ENCODE data around the gene PRKACA.

The PRKACA gene

DNA sequence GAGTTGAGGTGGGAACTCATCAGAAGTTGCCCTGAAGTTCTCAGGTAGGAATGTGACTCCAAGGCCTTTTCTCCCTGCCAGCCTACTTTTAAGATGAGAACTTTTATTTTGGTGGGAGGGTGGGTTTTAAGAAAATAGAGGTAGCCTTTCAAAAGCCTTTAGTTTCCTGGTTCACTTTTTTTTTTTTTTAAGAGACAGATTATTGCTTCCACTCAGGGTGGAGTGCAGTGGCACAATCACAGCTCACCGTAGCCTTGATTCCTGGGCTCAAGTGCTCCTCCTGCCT, 34.9 kb downstream of the PRKACA start:
- ATAC-seq (no peak), DNase-seq (no peak)
- peak overlapping the region; percentile 93 for H3K4me3 Mint-ChIP-seq
- peaks cover 2% of the 10 kb centered on the region for H3K27me3 Mint-ChIP-seq
- peaks cover 2% of the 10 kb centered on the region for H3K36me3 Mint-ChIP-seq (ENCODE audit: low read depth)
- H3K4me1 Mint-ChIP-seq, result peaks cover 23% of the 10 kb centered on the region
- no peak overlapping the region for H3K27ac Mint-ChIP-seq
- H3K9me3 Mint-ChIP-seq, result no peaks in the 10 kb centered on the region

GRCh38 chr19:14081797-14082674, 35.5 kb downstream of the PRKACA start:
- H3K4me3 Mint-ChIP-seq, result peak overlapping the region; percentile 93
- DNase-seq (peak; percentile 39), ATAC-seq (peak; percentile 5)
- peaks cover 2% of the 10 kb centered on the region for H3K27me3 Mint-ChIP-seq
- H3K36me3 Mint-ChIP-seq (ENCODE audit: low read depth), result peaks cover 2% of the 10 kb centered on the region
- H3K27ac Mint-ChIP-seq, result peak overlapping the region; percentile 94
- H3K4me1 Mint-ChIP-seq, result peaks cover 23% of the 10 kb centered on the region
- no peaks in the 10 kb centered on the region for H3K9me3 Mint-ChIP-seq

- H3K36me3 Mint-ChIP-seq (ENCODE audit: low read depth), result peaks cover 2% of the 10 kb centered on the region
- ATAC-seq (peak; percentile 86), DNase-seq (peak; percentile 99)
- H3K4me3 Mint-ChIP-seq, result peak overlapping the region; percentile 93
- peaks cover 2% of the 10 kb centered on the region for H3K27me3 Mint-ChIP-seq
- H3K9me3 Mint-ChIP-seq, result no peaks in the 10 kb centered on the region
- peaks cover 25% of the 10 kb centered on the region for H3K4me1 Mint-ChIP-seq
- H3K27ac Mint-ChIP-seq, result peak overlapping the region; percentile 94
Measured at GRCh38 chr19:14080887-14081796, 36.4 kb downstream of the PRKACA start.

GRCh38 chr19:14078411-14078810, 39.2 kb downstream of the PRKACA start:
- no peak for ATAC-seq
- peaks cover 2% of the 10 kb centered on the region for H3K27me3 Mint-ChIP-seq
- H3K4me3 Mint-ChIP-seq, result no peak overlapping the region
- no peak overlapping the region for H3K27ac Mint-ChIP-seq
- peaks cover 2% of the 10 kb centered on the region for H3K36me3 Mint-ChIP-seq (ENCODE audit: low read depth)
- no peaks in the 10 kb centered on the region for H3K9me3 Mint-ChIP-seq
- peaks cover 42% of the 10 kb centered on the region for H3K4me1 Mint-ChIP-seq
- no peak for DNase-seq

- peak overlapping the region; percentile 32 for H3K27ac Mint-ChIP-seq
Measured at GRCh38 chr19:14073925-14074838, 43.4 kb downstream of the PRKACA start.

DNA sequence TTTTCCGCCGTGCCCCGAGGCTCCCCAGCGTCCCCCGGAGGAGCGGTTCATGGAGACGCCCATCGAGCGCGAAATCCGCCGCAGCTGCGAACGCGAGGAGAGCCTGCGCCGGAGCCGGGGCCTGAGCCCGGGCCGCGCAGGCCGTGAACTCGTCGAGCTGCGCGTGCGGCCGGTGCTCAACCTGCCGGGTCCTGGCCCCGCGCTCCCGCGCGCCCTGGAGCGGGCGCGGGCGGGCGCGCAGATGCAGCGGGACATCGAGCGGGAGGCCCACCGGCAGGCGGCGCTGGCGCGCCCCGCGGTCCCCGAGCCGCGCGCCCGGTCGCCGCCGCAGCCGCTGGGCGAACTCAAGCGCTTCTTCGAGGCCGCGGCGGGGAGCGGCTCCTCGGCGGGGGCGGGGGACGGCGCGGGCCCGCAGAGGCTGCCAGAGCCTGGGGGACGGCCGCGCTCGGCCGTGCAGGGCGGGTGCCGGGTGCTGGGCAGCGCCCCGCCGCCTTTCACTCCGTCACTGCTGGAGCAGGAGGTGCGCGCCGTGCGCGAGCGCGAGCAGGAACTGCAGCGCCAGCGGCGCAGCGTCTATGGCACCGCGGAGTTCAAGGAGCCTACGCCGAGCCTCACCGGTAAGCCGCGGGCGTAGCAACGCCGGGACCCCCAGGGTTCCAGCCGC, 44.2 kb downstream of the PRKACA start:
- Mint-ChIP-seq H3K36me3 (ENCODE audit: low read depth) (no peaks in the 10 kb centered on the region), H3K4me3 (peak overlapping the region; percentile 83), H3K27me3 (no peaks in the 10 kb centered on the region), H3K27ac (peak overlapping the region; percentile 32), H3K4me1 (peaks cover 22% of the 10 kb centered on the region), H3K9me3 (no peaks in the 10 kb centered on the region)
- peak; percentile 81 for DNase-seq
- peak; percentile 75 for ATAC-seq

More at GRCh38 chr19:14073925-14074838, 43.4 kb downstream of the PRKACA start:
- peak; percentile 42 for DNase-seq
- Mint-ChIP-seq H3K27me3 (no peaks in the 10 kb centered on the region), H3K4me1 (peaks cover 22% of the 10 kb centered on the region), H3K36me3 (ENCODE audit: low read depth) (no peaks in the 10 kb centered on the region), H3K4me3 (peak overlapping the region; percentile 83), H3K9me3 (no peaks in the 10 kb centered on the region)
- no peak for ATAC-seq

GRCh38 chr19:14072535-14073260, 44.9 kb downstream of the PRKACA start, which contains the start of gene MISP3:
Gene MISP3, plus strand, starts transcription at chr19:14072786. Its CDS starts 524 bp downstream, at chr19:14073310.
- ATAC-seq (peak; percentile 4), DNase-seq (peak; percentile 56)
- Mint-ChIP-seq H3K4me1 (peaks cover 22% of the 10 kb centered on the region), H3K27ac (no peak within 1 kb of the TSS), H3K36me3 (ENCODE audit: low read depth) (no peaks in the 10 kb centered on the region), H3K27me3 (no peaks in the 10 kb centered on the region), H3K4me3 (peak within 1 kb of the TSS; percentile 83), H3K9me3 (no peaks in the 10 kb centered on the region)

- Mint-ChIP-seq H3K9me3 (no peaks in the 10 kb centered on the region), H3K36me3 (ENCODE audit: low read depth) (no peaks in the 10 kb centered on the region), H3K4me3 (peak overlapping the region; percentile 8), H3K4me1 (peaks cover 20% of the 10 kb centered on the region), H3K27ac (no peak overlapping the region), H3K27me3 (peaks cover 1% of the 10 kb centered on the region)
- no peak for ATAC-seq
- DNase-seq, result no peak
Measured at GRCh38 chr19:14070268-14071050, 47.1 kb downstream of the PRKACA start.

GRCh38 chr19:14066134-14066533, 51.4 kb downstream of the PRKACA start:
- Mint-ChIP-seq H3K27ac (no peak overlapping the region), H3K27me3 (peaks cover 6% of the 10 kb centered on the region), H3K9me3 (no peaks in the 10 kb centered on the region), H3K4me3 (no peak overlapping the region), H3K4me1 (no peaks in the 10 kb centered on the region), H3K36me3 (ENCODE audit: low read depth) (no peaks in the 10 kb centered on the region)
- ATAC-seq (no peak), DNase-seq (no peak)

DNA sequence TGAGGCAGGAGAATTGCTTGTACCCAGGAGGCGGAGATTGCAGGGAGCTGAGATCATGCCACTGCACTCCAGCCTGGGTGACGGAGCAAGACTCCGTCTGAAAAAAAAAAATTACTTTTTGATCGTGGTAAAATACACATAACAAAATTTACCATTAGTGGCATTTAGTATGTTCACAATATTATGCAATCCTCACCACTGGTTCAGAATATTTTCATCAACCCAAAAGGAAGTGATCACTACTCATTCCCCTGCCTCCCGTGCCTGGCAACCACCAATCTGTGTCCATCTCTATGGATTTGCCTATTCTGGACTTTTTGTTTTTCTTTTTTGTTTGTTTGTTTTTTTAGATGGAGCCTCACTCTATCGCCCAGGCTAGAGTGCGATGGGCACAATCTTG, 54.5 kb downstream of the PRKACA start:
- H3K4me1 Mint-ChIP-seq, result peaks cover 11% of the 10 kb centered on the region
- H3K9me3 Mint-ChIP-seq, result no peaks in the 10 kb centered on the region
- no peak overlapping the region for H3K27ac Mint-ChIP-seq
- DNase-seq (no peak), ATAC-seq (no peak)
- H3K36me3 Mint-ChIP-seq (ENCODE audit: low read depth), result no peaks in the 10 kb centered on the region
- peaks cover 29% of the 10 kb centered on the region for H3K27me3 Mint-ChIP-seq
- no peak overlapping the region for H3K4me3 Mint-ChIP-seq

DNA sequence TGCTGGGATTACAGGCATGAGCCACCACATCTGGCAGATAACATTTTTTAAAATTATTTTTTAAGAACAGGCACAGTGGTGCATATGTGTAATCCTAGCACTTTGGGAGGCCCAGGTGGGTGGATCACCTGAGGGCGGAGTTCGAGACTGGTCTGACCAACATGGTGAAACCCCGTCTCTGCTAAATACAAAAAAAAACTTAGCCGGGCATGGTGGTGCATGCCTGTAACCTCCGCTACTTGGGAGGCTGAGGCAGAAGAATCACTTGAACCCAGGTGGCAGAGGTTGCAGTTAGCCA, 55.1 kb downstream of the PRKACA start:
- Mint-ChIP-seq H3K4me1 (peaks cover 16% of the 10 kb centered on the region), H3K36me3 (ENCODE audit: low read depth) (no peaks in the 10 kb centered on the region), H3K4me3 (no peak overlapping the region), H3K9me3 (no peaks in the 10 kb centered on the region), H3K27ac (no peak overlapping the region), H3K27me3 (peaks cover 34% of the 10 kb centered on the region)
- DNase-seq (no peak), ATAC-seq (no peak)

- Mint-ChIP-seq H3K4me1 (peaks cover 17% of the 10 kb centered on the region), H3K36me3 (ENCODE audit: low read depth) (no peaks in the 10 kb centered on the region), H3K27ac (no peak within 1 kb of the TSS), H3K9me3 (no peaks in the 10 kb centered on the region), H3K4me3 (no peak within 1 kb of the TSS), H3K27me3 (peaks cover 36% of the 10 kb centered on the region)
- DNase-seq (no peak), ATAC-seq (no peak)
Measured at GRCh38 chr19:14061751-14062557, 55.6 kb downstream of the PRKACA start, which contains the start of gene PALM3. Gene PALM3, minus strand, starts transcription at chr19:14062076. Its CDS starts 96 bp downstream, at chr19:14061980.
